HL-60/S4 (cell line): ENCODE results near the gene USP5.

Experiments used
- in situ Hi-C: fragments of 300-500 bp; cut with MboI; formaldehyde crosslinking; loops from 2 replicates; pipeline ENCODE4 v1.14.3; 2022; ENCODE audit warnings: low sequenced_read_pairs

The USP5 gene

GRCh38 chr12:6909421-6910145 is 57.6 kb downstream of the USP5 start:
- in situ Hi-C loops: no loop called here

DNA sequence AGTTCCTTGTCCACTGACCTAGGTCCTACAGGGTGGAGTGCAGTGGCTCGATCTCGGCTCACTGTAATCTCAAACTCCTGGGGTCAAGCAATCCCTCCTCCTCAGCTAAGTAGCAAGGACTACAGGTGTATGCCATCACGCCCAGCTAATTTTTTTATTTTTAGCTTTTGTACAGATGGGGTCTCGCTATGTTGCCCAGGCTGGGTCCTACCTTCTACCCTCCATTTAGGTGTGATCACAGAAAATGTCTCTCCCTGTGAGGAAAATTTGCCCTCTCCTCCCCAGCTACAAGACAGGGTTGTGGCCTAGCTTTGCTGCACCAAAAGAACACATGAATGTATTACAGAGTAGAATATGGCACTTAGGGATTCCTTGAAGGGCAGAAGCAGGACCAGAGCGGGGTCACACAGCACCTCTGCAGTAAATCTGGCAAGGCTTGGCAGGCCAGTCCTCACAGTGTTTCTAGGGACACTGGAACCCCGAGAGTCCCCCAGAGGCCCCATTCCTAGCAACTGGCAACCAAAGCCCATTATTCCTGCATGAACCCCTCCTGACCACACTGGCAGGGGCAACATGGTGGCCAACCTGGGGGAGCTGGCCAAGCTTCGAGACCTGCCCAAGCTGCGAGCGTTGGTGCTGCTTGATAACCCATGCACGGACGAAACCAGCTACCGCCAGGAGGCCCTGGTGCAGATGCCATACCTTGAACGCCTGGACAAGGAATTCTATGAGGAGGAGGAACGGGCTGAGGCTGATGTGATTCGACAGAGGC is 60.4 kb downstream of the USP5 start:
- in situ Hi-C loops: no loop called here

- in situ Hi-C loops: no loop called here
Measured at GRCh38 chr12:6914246-6914946, 62.4 kb downstream of the USP5 start, which contains the start of gene ENO2. Gene ENO2, plus strand, starts transcription at chr12:6914580. Its CDS starts 1,253 bp downstream, at chr12:6915833.

- in situ Hi-C loops: no loop called here
Measured at GRCh38 chr12:6914947-6915788, 63.2 kb downstream of the USP5 start.

GRCh38 chr12:6915789-6916285 is 63.9 kb downstream of the USP5 start:
- in situ Hi-C loops: no loop called here
